Testis (tissue), 3 donors: ENCODE data around the gene PCP2. TPM values are rescaled to one million over a fixed set of nuclear protein-coding genes. Genes with fewer than 3 reads are reported as not detected.

Experiments
- DNase-seq: peaks from one replicate; pipeline ENCODE4 v3.0.0-alpha.2; 2019
- H3K27ac ChIP-seq, 2 donors: fragments of 200-600 bp; sonication (generic); one replicate each; pipeline ENCODE4 v1.5.1; 2019
- H3K27me3 ChIP-seq: fragments of 200-600 bp; sonication (generic); one replicate; pipeline ENCODE4 v1.5.1; 2019
- H3K36me3 ChIP-seq: fragments of 200-600 bp; sonication (generic); one replicate; pipeline ENCODE4 v1.5.1; 2017; ENCODE audit warnings: low read depth; ENCODE audit errors: missing control alignments
- H3K4me1 ChIP-seq: fragments of 200-600 bp; sonication (generic); one replicate; pipeline ENCODE4 v1.5.1; 2019
- H3K4me3 ChIP-seq, 2 donors: fragments of 200-600 bp; sonication (generic); one replicate each; pipeline ENCODE4 v1.5.1; 2017 to 2019
- H3K9me3 ChIP-seq: fragments of 200-600 bp; sonication (generic); one replicate; pipeline ENCODE4 v1.5.1; 2017
- POLR2A ChIP-seq: fragments of 450-650 bp; IDR thresholded peaks from one replicate; pipeline ENCODE4 v1.6.1; 2017; ENCODE audit warnings: antibody characterized with exemption, mild to moderate bottlenecking, moderate library complexity
- WGBS, 2 donors: methylation state at CpG; one replicate each; pipeline ENCODE4 v1.1.5; 2018; 5-methylcytosine and 5-hydroxymethylcytosine counted together
- intact Hi-C: fragments of 100-400 bp; cut with DNase I; formaldehyde crosslinking; loops from one replicate; pipeline ENCODE4 v1.15.1; 2023; ENCODE audit warnings: low total_unique reads
- polyA plus RNA-seq: library from polyadenylated mRNA; stranded (reverse); fragments of 350-450 nt; fragmentation: Illumina TruSeq; extraction: RNeasy Lipid Tissue Mini Kit (QIAGEN cat#74804); gene quantifications from one replicate; pipeline ENCODE4 v1.2.3, GENCODE V29; 2014; ENCODE audit warnings: low read depth, low replicate concordance; ENCODE audit not compliant: insufficient read depth
- total RNA-seq, 2 donors: library from RNA; depleted of rRNA; stranded (reverse); fragments of >200 nt; gene quantifications; one replicate each; pipeline ENCODE4 v1.2.3, GENCODE V29; 2016
- TF ChIP-seq, protein P1 (sequence below), 3 experiments: fragments of 450-650 bp in 2 of 3; fragments of 200-600 bp in 1 of 3; sonication (generic) in 1 of 3; IDR thresholded peaks; one replicate each; pipeline ENCODE4 v1.5.1; 2016 to 2019; ENCODE audit warnings: antibody characterized with exemption in 3 of 3, mild to moderate bottlenecking in 2 of 3, moderate library complexity in 1 of 3

The PCP2 gene
- total and polyA plus RNA-seq, 3 donors from 2014 or later: 38.2 to 164 (median 130) TPM

GRCh38 chr19:7607874-7608560 lies 25.5 kb downstream of the PCP2 start:
- no peak for DNase-seq
- TF ChIP-seq POLR2A: no peak
- TF ChIP-seq, protein P1, sequence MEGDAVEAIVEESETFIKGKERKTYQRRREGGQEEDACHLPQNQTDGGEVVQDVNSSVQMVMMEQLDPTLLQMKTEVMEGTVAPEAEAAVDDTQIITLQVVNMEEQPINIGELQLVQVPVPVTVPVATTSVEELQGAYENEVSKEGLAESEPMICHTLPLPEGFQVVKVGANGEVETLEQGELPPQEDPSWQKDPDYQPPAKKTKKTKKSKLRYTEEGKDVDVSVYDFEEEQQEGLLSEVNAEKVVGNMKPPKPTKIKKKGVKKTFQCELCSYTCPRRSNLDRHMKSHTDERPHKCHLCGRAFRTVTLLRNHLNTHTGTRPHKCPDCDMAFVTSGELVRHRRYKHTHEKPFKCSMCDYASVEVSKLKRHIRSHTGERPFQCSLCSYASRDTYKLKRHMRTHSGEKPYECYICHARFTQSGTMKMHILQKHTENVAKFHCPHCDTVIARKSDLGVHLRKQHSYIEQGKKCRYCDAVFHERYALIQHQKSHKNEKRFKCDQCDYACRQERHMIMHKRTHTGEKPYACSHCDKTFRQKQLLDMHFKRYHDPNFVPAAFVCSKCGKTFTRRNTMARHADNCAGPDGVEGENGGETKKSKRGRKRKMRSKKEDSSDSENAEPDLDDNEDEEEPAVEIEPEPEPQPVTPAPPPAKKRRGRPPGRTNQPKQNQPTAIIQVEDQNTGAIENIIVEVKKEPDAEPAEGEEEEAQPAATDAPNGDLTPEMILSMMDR (IDR thresholded peaks at IDR 0.05): no peak
- H3K27ac ChIP-seq: no peak overlapping the region
- H3K4me3 ChIP-seq: no peak overlapping the region
- H3K4me1 ChIP-seq: peaks cover 25% of the 10 kb centered on the region
- WGBS, 2 donors: 81 to 86% methylated on average over 19 to 25 of the region's 25 CpGs
- no peaks in the 10 kb centered on the region for H3K36me3 ChIP-seq
- H3K9me3 ChIP-seq: no peaks in the 10 kb centered on the region
- intact Hi-C loops: no loop called here
- no peaks in the 10 kb centered on the region for H3K27me3 ChIP-seq

- Histone ChIP-seq H3K36me3 (no peaks in the 10 kb centered on the region), H3K27ac (no peak overlapping the region), H3K27me3 (no peaks in the 10 kb centered on the region), H3K4me1 (peaks cover 29% of the 10 kb centered on the region), H3K9me3 (no peaks in the 10 kb centered on the region), H3K4me3 (no peak overlapping the region)
- TF ChIP-seq, protein P1 (IDR thresholded peaks at IDR 0.05): no peak
- TF ChIP-seq POLR2A: no peak
- no peak for DNase-seq
- 71 to 74% methylated on average over 5 to 9 of the region's 10 CpGs for WGBS, 2 donors
- intact Hi-C loops: no loop called here
These were observed 26.2 kb downstream of the PCP2 start for GRCh38 chr19:7607212-7607873.

DNA sequence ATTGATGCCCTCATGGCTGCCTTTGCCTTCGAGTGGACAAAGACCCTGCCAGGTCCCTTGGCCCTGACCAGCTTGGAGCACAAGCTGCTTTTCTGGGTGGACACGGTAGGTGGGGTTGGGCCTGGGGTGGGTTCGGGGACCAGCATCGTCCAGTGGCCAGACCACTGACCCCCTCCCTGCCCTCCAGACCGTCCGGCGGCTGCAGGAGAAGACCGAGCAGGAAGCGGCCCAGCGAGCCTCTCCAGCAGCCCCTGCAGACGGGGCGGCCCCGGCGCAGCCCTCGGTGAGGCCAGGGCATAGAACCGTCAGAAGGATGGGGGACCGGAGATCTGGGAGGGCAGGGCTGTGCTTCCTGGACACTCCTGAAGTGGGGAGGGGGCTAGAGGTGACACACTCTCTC lies 27.2 kb downstream of the PCP2 start:
- Histone ChIP-seq H3K4me3 (peak overlapping the region; percentile 5 to 31), H3K27ac (no peak overlapping the region), H3K9me3 (no peaks in the 10 kb centered on the region), H3K36me3 (no peaks in the 10 kb centered on the region), H3K4me1 (peaks cover 33% of the 10 kb centered on the region), H3K27me3 (no peaks in the 10 kb centered on the region)
- intact Hi-C loops: no loop called here
- no peak for TF ChIP-seq POLR2A
- TF ChIP-seq, protein P1 (IDR thresholded peaks at IDR 0.05): no peak
- 63 to 68% methylated on average over 11 to 17 of the region's 17 CpGs for WGBS, 2 donors
- no peak for DNase-seq

GRCh38 chr19:7605490-7606222 lies 27.9 kb downstream of the PCP2 start:
- no peaks in the 10 kb centered on the region for H3K27me3 ChIP-seq
- intact Hi-C loops: no loop called here
- peak overlapping the region in 1 of 2 donors; percentile 31 for H3K4me3 ChIP-seq
- no peak for TF ChIP-seq POLR2A
- TF ChIP-seq, protein P1 (IDR thresholded peaks at IDR 0.05): no peak
- H3K36me3 ChIP-seq: no peaks in the 10 kb centered on the region
- DNase-seq: peak; percentile 75
- no peaks in the 10 kb centered on the region for H3K9me3 ChIP-seq
- no peak overlapping the region for H3K27ac ChIP-seq
- peaks cover 33% of the 10 kb centered on the region for H3K4me1 ChIP-seq
- WGBS, 2 donors: 45 to 56% methylated on average over 14 of the region's 14 CpGs
